ENCODE results near the gene SRRM2. TPM values are rescaled to one million over a fixed set of nuclear protein-coding genes. Genes with fewer than 3 reads are reported as not detected.

The SRRM2 gene
- polyA plus RNA-seq, 1 donor (not counting 4 experiments of a cell fraction or from before 2014, with no cell fraction given), result 101 TPM

DNA sequence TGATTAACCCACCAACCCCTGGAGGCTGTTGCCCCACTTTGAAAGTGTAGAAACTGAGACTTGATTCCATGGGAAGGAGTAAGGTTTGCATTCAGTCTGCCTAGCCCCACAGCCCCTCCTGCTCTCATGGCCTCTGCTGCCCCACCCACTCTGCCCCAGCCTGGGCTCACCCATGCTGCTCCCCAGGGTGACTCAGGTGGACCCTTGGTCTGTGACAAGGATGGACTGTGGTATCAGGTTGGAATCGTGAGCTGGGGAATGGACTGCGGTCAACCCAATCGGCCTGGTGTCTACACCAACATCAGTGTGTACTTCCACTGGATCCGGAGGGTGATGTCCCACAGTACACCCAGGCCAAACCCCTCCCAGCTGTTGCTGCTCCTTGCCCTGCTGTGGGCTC lies 52.3 kb downstream of the SRRM2 start:
- dilution Hi-C loops (cut with MboI; ENCODE audit: extremely low pct_ligation_motif_present, low sequenced_read_pairs), result no loop called here
- DNase-seq (ENCODE audit: low read depth, low spot score) (no peak), FAIRE-seq (no peak)

GRCh38 chr16:2806286-2806685 lies 53.8 kb downstream of the SRRM2 start:
- no peak for TF ChIP-seq EZH2 (IDR thresholded peaks at IDR 0.05; ENCODE audit: low read length)
- no peak for TF ChIP-seq CTCF (optimal IDR thresholded peaks at IDR 0.05 in 1 of 3, IDR thresholded peaks at IDR 0.05 in 1 of 3, conservative IDR thresholded peaks at IDR 0.05 in 1 of 3; ENCODE audit: extremely low read depth in 1 of 3, insufficient read depth in 2 of 3, low read length in 3 of 3)
- Histone ChIP-seq H3K9me3 (ENCODE audit: control insufficient read depth, low read depth, low read length) (peaks cover 10% of the 10 kb centered on the region), H3K4me3 (ENCODE audit: control insufficient read depth in 2 of 3, extremely low read depth in 1 of 3, insufficient read depth in 2 of 3, low read depth in 1 of 3, low read length in 3 of 3) (no peak overlapping the region), H4K20me1 (ENCODE audit: control insufficient read depth, extremely low read depth, insufficient read depth, low read length) (no peaks in the 10 kb centered on the region), H3K36me3 (ENCODE audit: control insufficient read depth in 2 of 2, extremely low read depth in 1 of 2, insufficient read depth in 2 of 2, low read length in 2 of 2) (no peaks in the 10 kb centered on the region), H3K9me1 (ENCODE audit: control insufficient read depth, extremely low read depth, insufficient read depth, low read length) (no peaks in the 10 kb centered on the region), H3K27ac (ENCODE audit: control insufficient read depth, insufficient read depth, low read length) (no peak overlapping the region), H3K4me1 (ENCODE audit: control insufficient read depth, extremely low read depth, insufficient read depth, low read length) (no peaks in the 10 kb centered on the region), H3K27me3 (ENCODE audit: control insufficient read depth, extremely low read depth, insufficient read depth, low read length) (peaks cover 25% of the 10 kb centered on the region), H3K79me2 (ENCODE audit: control insufficient read depth, insufficient read depth, low read length) (no peaks in the 10 kb centered on the region), H3K4me2 (ENCODE audit: control insufficient read depth, extremely low read depth, insufficient read depth, low read depth, low read length) (no peak overlapping the region), H2AFZ (ENCODE audit: control insufficient read depth, low read length) (no peak overlapping the region), H3K9ac (ENCODE audit: control insufficient read depth, extremely low read depth, insufficient read depth, low read length) (no peak overlapping the region)
- no peak for FAIRE-seq
- dilution Hi-C loops (cut with MboI; ENCODE audit: extremely low pct_ligation_motif_present, low sequenced_read_pairs), result no loop called here
- DNase-seq (ENCODE audit: low read depth, low spot score), result no peak

More for the DNA sequence above, 52.3 kb downstream of the SRRM2 start:
- Histone ChIP-seq H3K27me3 (ENCODE audit: control insufficient read depth, extremely low read depth, insufficient read depth, low read length) (peaks cover 11% of the 10 kb centered on the region), H4K20me1 (ENCODE audit: control insufficient read depth, extremely low read depth, insufficient read depth, low read length) (no peaks in the 10 kb centered on the region), H3K79me2 (ENCODE audit: control insufficient read depth, insufficient read depth, low read length) (no peaks in the 10 kb centered on the region), H3K36me3 (ENCODE audit: control insufficient read depth in 2 of 2, extremely low read depth in 1 of 2, insufficient read depth in 2 of 2, low read length in 2 of 2) (no peaks in the 10 kb centered on the region), H2AFZ (ENCODE audit: control insufficient read depth, low read length) (no peak overlapping the region), H3K4me2 (ENCODE audit: control insufficient read depth, extremely low read depth, insufficient read depth, low read depth, low read length) (no peak overlapping the region), H3K4me3 (ENCODE audit: control insufficient read depth in 2 of 3, extremely low read depth in 1 of 3, insufficient read depth in 2 of 3, low read depth in 1 of 3, low read length in 3 of 3) (no peak overlapping the region), H3K9ac (ENCODE audit: control insufficient read depth, extremely low read depth, insufficient read depth, low read length) (no peak overlapping the region), H3K9me3 (ENCODE audit: control insufficient read depth, low read depth, low read length) (peaks cover 10% of the 10 kb centered on the region), H3K27ac (ENCODE audit: control insufficient read depth, insufficient read depth, low read length) (no peak overlapping the region), H3K9me1 (ENCODE audit: control insufficient read depth, extremely low read depth, insufficient read depth, low read length) (no peaks in the 10 kb centered on the region), H3K4me1 (ENCODE audit: control insufficient read depth, extremely low read depth, insufficient read depth, low read length) (no peaks in the 10 kb centered on the region)
- TF ChIP-seq EZH2 (IDR thresholded peaks at IDR 0.05; ENCODE audit: low read length) (no peak), CTCF (optimal IDR thresholded peaks at IDR 0.05 in 1 of 3, IDR thresholded peaks at IDR 0.05 in 1 of 3, conservative IDR thresholded peaks at IDR 0.05 in 1 of 3; ENCODE audit: extremely low read depth in 1 of 3, insufficient read depth in 2 of 3, low read length in 3 of 3) (no peak)

Data from keratinocyte (primary cell).